Mesenteric fat pad (tissue), 1 donor: ENCODE data around the gene CIB4. TPM values are rescaled to one million over a fixed set of nuclear protein-coding genes. Genes with fewer than 3 reads are reported as not detected.
A peak's percentile ranks its signal among the peaks of the same experiment; 100 is the strongest.
"Not testable (repeated sequence)": the region's sequence is repeated elsewhere in the genome, so short reads cannot be mapped to it uniquely, and the experiment has no call there.

ENCODE experiments used
- DNase-seq: peaks from one replicate; pipeline ENCODE4 v3.0.0-alpha.2; 2020; ENCODE audit warnings: low spot score
- total RNA-seq: library from RNA; stranded (reverse); fragmentation: NEBNext Ultra II Directional; extraction: Animal tissue kit (Norgen Biotek cat#: 25700); gene quantifications from one replicate; pipeline ENCODE4 v1.2.1, GENCODE V29; 2021
- donor health status: DM: yes; HTN: yes; CAD: no.

Gene CIB4
- total RNA-seq, 1 donor from 2014 or later: not detected

DNA sequence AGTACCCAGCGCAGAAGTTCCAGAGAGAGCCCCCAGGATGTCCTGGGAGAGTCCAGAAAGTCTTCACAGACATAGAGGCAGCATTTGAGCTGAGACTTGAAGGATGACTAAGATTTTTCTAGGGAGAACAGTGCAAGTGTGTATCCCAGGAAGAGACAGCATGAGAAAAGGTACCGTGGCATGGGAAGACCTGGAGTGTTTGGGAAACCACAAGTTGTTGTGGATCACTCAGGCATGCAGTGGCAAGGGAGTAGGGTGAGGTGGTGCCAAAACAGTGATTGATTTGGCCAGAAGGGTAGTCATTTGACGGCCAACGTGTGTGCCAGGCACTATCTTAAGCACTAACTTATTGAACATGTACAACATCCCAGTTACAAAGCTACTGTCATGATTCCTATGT is 26.9 kb upstream of the CIB4 start:
- DNase-seq: no peak

DNA sequence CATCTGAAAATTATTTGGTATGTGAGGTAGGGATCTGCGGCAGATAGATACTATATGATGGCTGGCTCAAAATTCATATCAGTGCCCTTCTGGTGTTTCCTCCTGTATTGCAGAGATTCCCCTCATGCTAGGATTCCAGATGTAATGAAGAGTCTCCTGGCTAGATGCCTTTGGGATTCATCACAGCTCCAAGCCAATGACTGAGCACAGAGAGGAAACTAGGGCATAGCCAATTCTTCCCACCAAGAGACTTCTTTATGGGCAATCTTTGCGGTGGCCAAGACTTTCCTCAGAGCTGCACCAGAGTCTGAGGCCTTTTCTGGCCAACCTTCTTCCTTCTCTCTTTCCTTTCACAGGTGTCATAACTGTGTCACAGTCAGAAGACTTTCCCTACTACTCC is 25.5 kb upstream of the CIB4 start:
- DNase-seq: peak; percentile 5

DNA sequence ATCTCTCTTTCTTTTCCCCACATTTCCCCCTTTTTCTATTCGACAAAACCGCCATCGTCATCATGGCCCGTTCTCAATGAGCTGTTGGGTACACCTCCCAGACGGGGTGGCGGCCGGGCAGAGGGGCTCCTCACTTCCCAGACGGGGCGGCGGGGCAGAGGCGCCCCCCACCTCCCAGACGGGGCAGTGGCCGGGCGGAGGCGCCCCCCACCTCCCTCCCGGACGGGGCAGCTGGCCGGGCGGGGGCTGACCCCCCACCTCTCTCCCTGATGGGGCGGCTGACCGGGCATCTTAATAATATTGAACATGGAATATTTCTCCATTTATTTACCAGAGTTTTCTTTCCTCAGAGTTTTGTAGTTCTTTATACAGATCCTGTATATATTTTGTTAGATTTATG is 24.1 kb upstream of the CIB4 start:
- peak; percentile 30 for DNase-seq

GRCh38 chr2:26660363-26660962 is 19.3 kb upstream of the CIB4 start:
- no peak for DNase-seq

GRCh38 chr2:26658691-26659346 is 17.7 kb upstream of the CIB4 start:
- no peak for DNase-seq

GRCh38 chr2:26657265-26657664 is 16.1 kb upstream of the CIB4 start:
- DNase-seq: no peak

- no peak for DNase-seq
These were observed 14.5 kb upstream of the CIB4 start for GRCh38 chr2:26655611-26656195.

- not testable (repeated sequence) for DNase-seq
These were observed 14.0 kb upstream of the CIB4 start for GRCh38 chr2:26655120-26655519.

GRCh38 chr2:26654061-26654340 is 12.8 kb upstream of the CIB4 start:
- DNase-seq: peak; percentile 49

- peak; percentile 67 for DNase-seq
These were observed 12.3 kb upstream of the CIB4 start for GRCh38 chr2:26653207-26654060.

DNA sequence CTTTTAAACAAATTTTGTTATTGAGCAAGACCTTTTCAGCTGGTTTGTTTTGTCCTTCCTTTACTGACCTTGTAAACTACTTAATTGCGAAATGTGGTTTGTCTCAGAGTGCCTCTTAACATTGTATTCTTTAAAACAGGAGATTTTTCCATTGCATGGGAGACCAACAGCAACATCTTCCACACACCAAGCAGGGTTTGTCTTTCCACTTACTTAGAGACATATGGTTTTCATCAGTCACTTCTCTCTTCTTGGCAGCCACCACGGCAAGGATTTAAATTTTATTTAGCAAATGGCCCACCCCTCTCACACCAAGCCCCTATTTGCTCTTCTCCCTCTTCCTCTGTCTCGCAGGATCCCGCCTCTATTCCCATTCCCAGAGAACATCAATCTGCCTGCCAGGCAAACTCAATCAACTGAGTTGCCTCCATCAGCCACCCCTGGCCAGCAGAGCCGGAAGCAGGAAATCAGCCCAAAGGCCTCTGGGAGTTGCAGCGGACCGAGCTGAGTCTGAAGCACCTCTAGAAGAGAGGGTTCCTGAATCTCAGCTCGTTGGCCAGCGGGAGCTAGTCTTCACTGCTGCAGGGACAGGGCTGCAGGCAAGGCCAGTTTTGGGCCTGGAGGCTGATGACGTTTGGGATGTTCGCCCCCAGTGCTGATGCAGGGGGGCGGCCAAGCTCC is 11.3 kb upstream of the CIB4 start:
- DNase-seq: peak; percentile 64

- peak; percentile 47 for DNase-seq
These were observed 10.6 kb upstream of the CIB4 start for GRCh38 chr2:26651799-26652198.

DNA sequence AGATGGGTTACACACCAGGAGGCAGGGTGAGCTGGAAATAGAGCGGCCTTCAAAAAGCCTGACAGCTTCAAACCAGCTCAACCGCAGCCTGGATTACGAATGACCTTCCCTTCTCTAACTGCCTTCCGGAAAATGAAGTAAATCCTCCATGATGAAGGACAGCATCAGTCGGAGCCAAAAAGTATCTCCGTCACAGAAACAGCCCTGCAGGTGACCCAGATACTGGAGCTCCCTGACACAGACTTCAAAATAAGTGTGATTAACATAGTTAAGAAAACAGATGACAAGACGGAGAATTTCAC is 10.3 kb upstream of the CIB4 start:
- DNase-seq: peak; percentile 37

- DNase-seq: no peak
These were observed 9.7 kb upstream of the CIB4 start for GRCh38 chr2:26650713-26651469.

GRCh38 chr2:26649992-26650712 is 9.0 kb upstream of the CIB4 start:
- peak; percentile 71 for DNase-seq

DNA sequence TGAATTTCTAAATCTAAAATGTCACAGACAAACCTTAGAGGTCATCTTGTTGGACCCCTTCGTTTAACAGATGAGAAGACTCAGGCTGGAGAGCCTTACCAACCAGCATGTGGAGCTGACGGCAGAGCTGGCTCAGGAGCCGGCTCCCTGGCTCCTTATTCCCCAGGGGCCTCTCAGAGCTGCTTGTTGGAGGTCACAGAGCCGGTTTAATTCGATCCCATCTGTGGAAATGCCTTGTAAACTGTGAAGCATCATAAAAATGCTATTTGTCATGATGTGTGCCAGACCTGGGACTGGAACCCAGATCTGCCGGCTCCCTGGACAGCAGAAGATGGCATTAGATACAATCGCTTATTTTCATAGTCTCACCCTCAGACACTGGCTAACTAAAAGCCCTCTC is 8.2 kb upstream of the CIB4 start:
- DNase-seq: peak; percentile 76

DNA sequence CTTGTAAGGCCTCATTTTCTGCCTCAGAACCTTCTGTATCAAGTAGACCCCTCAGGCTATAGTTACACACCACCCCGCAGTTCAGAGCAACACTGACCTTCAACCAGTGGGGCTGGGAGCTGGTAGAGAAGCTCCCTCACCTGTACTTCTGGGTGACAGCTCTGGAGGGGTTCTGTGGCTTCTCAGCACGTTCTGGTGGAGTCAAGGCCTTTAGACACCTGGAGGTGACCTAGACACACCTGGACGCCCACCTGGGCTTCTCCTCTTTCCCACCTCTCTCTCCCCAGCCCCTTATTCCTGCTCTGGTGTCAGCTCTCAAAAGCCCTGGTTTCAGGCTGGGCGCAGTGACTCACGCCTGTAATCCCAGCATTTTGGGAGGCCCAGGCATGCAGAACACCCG is 7.3 kb upstream of the CIB4 start:
- no peak for DNase-seq

DNA sequence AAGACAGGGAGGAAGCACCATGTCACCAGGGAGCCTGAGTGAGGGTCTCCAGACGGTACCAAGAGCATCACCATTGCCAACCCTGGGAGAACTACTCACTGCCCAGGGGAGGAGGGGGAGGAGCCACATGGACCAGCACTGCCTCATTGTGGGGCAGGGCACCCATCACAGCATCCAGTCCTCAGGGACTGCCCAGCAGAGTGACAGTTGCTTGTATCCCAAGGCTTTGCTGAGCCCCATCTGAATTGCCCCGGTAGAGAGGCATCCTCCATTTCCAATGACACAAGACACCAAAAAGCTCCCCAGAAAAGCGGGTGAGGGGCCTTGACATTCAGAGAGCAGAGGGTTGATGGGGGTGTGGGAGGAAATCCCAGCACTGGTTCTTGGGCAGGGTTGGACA is 6.8 kb upstream of the CIB4 start:
- DNase-seq: peak; percentile 78

- peak; percentile 59 for DNase-seq
These were observed 6.0 kb upstream of the CIB4 start for GRCh38 chr2:26646986-26647672.

- peak; percentile 85 for DNase-seq
These were observed 4.6 kb upstream of the CIB4 start for GRCh38 chr2:26645762-26646161.
